Measurements from ENCODE around the gene MOB3B. TPM values are rescaled to one million over a fixed set of nuclear protein-coding genes. Genes with fewer than 3 reads are reported as not detected.

Gene MOB3B
- total and polyA plus RNA-seq, 2 donors: 2.3 to 7.8 TPM

GRCh38 chr9:27311184-27311583 lies 218.4 kb downstream of the MOB3B start:
- WGBS: 97% methylated on average over 2 of the region's 2 CpGs
- Histone ChIP-seq H3K4me3 (ENCODE audit: low read length in 2 of 2) (no peak overlapping the region), H3K4me1 (ENCODE audit: control insufficient read depth in 2 of 2, insufficient read depth in 2 of 2, low read length in 2 of 2) (no peaks in the 10 kb centered on the region), H3K27ac (ENCODE audit: low read depth in 1 of 2, low read length in 1 of 2) (no peak overlapping the region), H3K27me3 (ENCODE audit: control insufficient read depth in 2 of 2, insufficient read depth in 1 of 2, low read length in 1 of 2) (no peaks in the 10 kb centered on the region), H3K9me3 (ENCODE audit: control insufficient read depth in 2 of 2, insufficient read depth in 1 of 2, low read length in 1 of 2) (no peaks in the 10 kb centered on the region), H3K36me3 (ENCODE audit: control insufficient read depth in 2 of 2, insufficient read depth in 2 of 2, low read length in 1 of 2) (no peaks in the 10 kb centered on the region)
- no peak for DNase-seq (ENCODE audit: low read depth in 6 of 9, low spot score in 9 of 9)

- WGBS: 93% methylated on average over 2 of the region's 2 CpGs
- no peaks in the 10 kb centered on the region for H3K9me3 ChIP-seq (ENCODE audit: control insufficient read depth in 2 of 2, insufficient read depth in 1 of 2, low read length in 1 of 2)
- H3K36me3 ChIP-seq (ENCODE audit: control insufficient read depth in 2 of 2, insufficient read depth in 2 of 2, low read length in 1 of 2): no peaks in the 10 kb centered on the region
These were observed 219.0 kb downstream of the MOB3B start for GRCh38 chr9:27310582-27310981.

GRCh38 chr9:27308691-27309390 lies 220.8 kb downstream of the MOB3B start:
- Histone ChIP-seq H3K27me3 (ENCODE audit: control insufficient read depth in 2 of 2, insufficient read depth in 1 of 2, low read length in 1 of 2) (no peaks in the 10 kb centered on the region), H3K4me3 (ENCODE audit: low read length in 2 of 2) (no peak overlapping the region), H3K4me1 (ENCODE audit: control insufficient read depth in 2 of 2, insufficient read depth in 2 of 2, low read length in 2 of 2) (no peaks in the 10 kb centered on the region), H3K36me3 (ENCODE audit: control insufficient read depth in 2 of 2, insufficient read depth in 2 of 2, low read length in 1 of 2) (no peaks in the 10 kb centered on the region), H3K9me3 (ENCODE audit: control insufficient read depth in 2 of 2, insufficient read depth in 1 of 2, low read length in 1 of 2) (no peaks in the 10 kb centered on the region), H3K27ac (ENCODE audit: low read depth in 1 of 2, low read length in 1 of 2) (no peak overlapping the region)
- DNase-seq (ENCODE audit: low read depth in 6 of 9, low spot score in 9 of 9): no peak
- WGBS: 93% methylated on average over 4 of the region's 4 CpGs

More at GRCh38 chr9:27310582-27310981, 219.0 kb downstream of the MOB3B start:
- Histone ChIP-seq H3K27me3 (ENCODE audit: control insufficient read depth in 2 of 2, insufficient read depth in 1 of 2, low read length in 1 of 2) (no peaks in the 10 kb centered on the region), H3K4me1 (ENCODE audit: control insufficient read depth in 2 of 2, insufficient read depth in 2 of 2, low read length in 2 of 2) (no peaks in the 10 kb centered on the region), H3K27ac (ENCODE audit: low read depth in 1 of 2, low read length in 1 of 2) (no peak overlapping the region), H3K4me3 (ENCODE audit: low read length in 2 of 2) (no peak overlapping the region)
- DNase-seq (ENCODE audit: low read depth in 6 of 9, low spot score in 9 of 9): no peak

- Histone ChIP-seq H3K27me3 (ENCODE audit: control insufficient read depth in 2 of 2, insufficient read depth in 1 of 2, low read length in 1 of 2) (no peaks in the 10 kb centered on the region), H3K4me1 (ENCODE audit: control insufficient read depth in 2 of 2, insufficient read depth in 2 of 2, low read length in 2 of 2) (no peaks in the 10 kb centered on the region), H3K4me3 (ENCODE audit: low read length in 2 of 2) (no peak overlapping the region), H3K9me3 (ENCODE audit: control insufficient read depth in 2 of 2, insufficient read depth in 1 of 2, low read length in 1 of 2) (no peaks in the 10 kb centered on the region), H3K27ac (ENCODE audit: low read depth in 1 of 2, low read length in 1 of 2) (no peak overlapping the region), H3K36me3 (ENCODE audit: control insufficient read depth in 2 of 2, insufficient read depth in 2 of 2, low read length in 1 of 2) (no peaks in the 10 kb centered on the region)
- WGBS: 93% methylated on average over 1 of the region's 1 CpG
- no peak for DNase-seq (ENCODE audit: low read depth in 6 of 9, low spot score in 9 of 9)
These were observed 225.1 kb downstream of the MOB3B start for GRCh38 chr9:27304521-27304920.

GRCh38 chr9:27303219-27303618 lies 226.4 kb downstream of the MOB3B start:
- Histone ChIP-seq H3K27ac (ENCODE audit: low read depth in 1 of 2, low read length in 1 of 2) (no peak overlapping the region), H3K27me3 (ENCODE audit: control insufficient read depth in 2 of 2, insufficient read depth in 1 of 2, low read length in 1 of 2) (no peaks in the 10 kb centered on the region), H3K4me1 (ENCODE audit: control insufficient read depth in 2 of 2, insufficient read depth in 2 of 2, low read length in 2 of 2) (no peaks in the 10 kb centered on the region), H3K36me3 (ENCODE audit: control insufficient read depth in 2 of 2, insufficient read depth in 2 of 2, low read length in 1 of 2) (no peaks in the 10 kb centered on the region), H3K4me3 (ENCODE audit: low read length in 2 of 2) (no peak overlapping the region), H3K9me3 (ENCODE audit: control insufficient read depth in 2 of 2, insufficient read depth in 1 of 2, low read length in 1 of 2) (no peaks in the 10 kb centered on the region)
- no peak for DNase-seq (ENCODE audit: low read depth in 6 of 9, low spot score in 9 of 9)
- 75% methylated on average over 6 of the region's 6 CpGs for WGBS

- Histone ChIP-seq H3K36me3 (ENCODE audit: control insufficient read depth in 2 of 2, insufficient read depth in 2 of 2, low read length in 1 of 2) (no peaks in the 10 kb centered on the region), H3K27me3 (ENCODE audit: control insufficient read depth in 2 of 2, insufficient read depth in 1 of 2, low read length in 1 of 2) (no peaks in the 10 kb centered on the region), H3K9me3 (ENCODE audit: control insufficient read depth in 2 of 2, insufficient read depth in 1 of 2, low read length in 1 of 2) (no peaks in the 10 kb centered on the region), H3K27ac (ENCODE audit: low read depth in 1 of 2, low read length in 1 of 2) (no peak within 1 kb of the TSS), H3K4me3 (ENCODE audit: low read length in 2 of 2) (no peak within 1 kb of the TSS), H3K4me1 (ENCODE audit: control insufficient read depth in 2 of 2, insufficient read depth in 2 of 2, low read length in 2 of 2) (no peaks in the 10 kb centered on the region)
- 84% methylated on average over 7 of the region's 7 CpGs for WGBS
- no peak for DNase-seq (ENCODE audit: low read depth in 6 of 9, low spot score in 9 of 9)
These were observed 232.6 kb downstream of the MOB3B start, which contains the start of gene EQTN for GRCh38 chr9:27297050-27297449. Gene EQTN, minus strand, starts transcription at chr9:27297150. Its CDS starts 95 bp downstream, at chr9:27297055.

GRCh38 chr9:27293996-27294395 lies 235.6 kb downstream of the MOB3B start:
- Histone ChIP-seq H3K27ac (ENCODE audit: low read depth in 1 of 2, low read length in 1 of 2) (no peak overlapping the region), H3K27me3 (ENCODE audit: control insufficient read depth in 2 of 2, insufficient read depth in 1 of 2, low read length in 1 of 2) (no peaks in the 10 kb centered on the region), H3K9me3 (ENCODE audit: control insufficient read depth in 2 of 2, insufficient read depth in 1 of 2, low read length in 1 of 2) (no peaks in the 10 kb centered on the region), H3K4me1 (ENCODE audit: control insufficient read depth in 2 of 2, insufficient read depth in 2 of 2, low read length in 2 of 2) (no peaks in the 10 kb centered on the region), H3K36me3 (ENCODE audit: control insufficient read depth in 2 of 2, insufficient read depth in 2 of 2, low read length in 1 of 2) (no peaks in the 10 kb centered on the region), H3K4me3 (ENCODE audit: low read length in 2 of 2) (no peak overlapping the region)
- DNase-seq (ENCODE audit: low read depth in 6 of 9, low spot score in 9 of 9): no peak
- 84% methylated on average over 2 of the region's 2 CpGs for WGBS

- Histone ChIP-seq H3K4me3 (ENCODE audit: low read length in 2 of 2) (no peak overlapping the region), H3K36me3 (ENCODE audit: control insufficient read depth in 2 of 2, insufficient read depth in 2 of 2, low read length in 1 of 2) (no peaks in the 10 kb centered on the region), H3K27me3 (ENCODE audit: control insufficient read depth in 2 of 2, insufficient read depth in 1 of 2, low read length in 1 of 2) (no peaks in the 10 kb centered on the region), H3K4me1 (ENCODE audit: control insufficient read depth in 2 of 2, insufficient read depth in 2 of 2, low read length in 2 of 2) (no peaks in the 10 kb centered on the region), H3K9me3 (ENCODE audit: control insufficient read depth in 2 of 2, insufficient read depth in 1 of 2, low read length in 1 of 2) (no peaks in the 10 kb centered on the region), H3K27ac (ENCODE audit: low read depth in 1 of 2, low read length in 1 of 2) (no peak overlapping the region)
- DNase-seq (ENCODE audit: low read depth in 6 of 9, low spot score in 9 of 9): no peak
- 95% methylated on average over 7 of the region's 7 CpGs for WGBS
These were observed 236.8 kb downstream of the MOB3B start for GRCh38 chr9:27292659-27293405.

- no peaks in the 10 kb centered on the region for H3K36me3 ChIP-seq (ENCODE audit: control insufficient read depth in 2 of 2, insufficient read depth in 2 of 2, low read length in 1 of 2)
- H3K27ac ChIP-seq (ENCODE audit: low read depth in 1 of 2, low read length in 1 of 2): no peak overlapping the region
- H3K9me3 ChIP-seq (ENCODE audit: control insufficient read depth in 2 of 2, insufficient read depth in 1 of 2, low read length in 1 of 2): no peaks in the 10 kb centered on the region
- DNase-seq (ENCODE audit: low read depth in 6 of 9, low spot score in 9 of 9): no peak
- H3K4me1 ChIP-seq (ENCODE audit: control insufficient read depth in 2 of 2, insufficient read depth in 2 of 2, low read length in 2 of 2): no peaks in the 10 kb centered on the region
- WGBS: 92% methylated on average over 8 of the region's 8 CpGs
- H3K27me3 ChIP-seq (ENCODE audit: control insufficient read depth in 2 of 2, insufficient read depth in 1 of 2, low read length in 1 of 2): no peaks in the 10 kb centered on the region
- H3K4me3 ChIP-seq (ENCODE audit: low read length in 2 of 2): no peak overlapping the region
These were observed 238.3 kb downstream of the MOB3B start for GRCh38 chr9:27291292-27291691.
